SH-SY5Y (cell line): ENCODE data around the gene POLN.

Experiments used
- GATA2 ChIP-seq: IDR thresholded peaks from 2 replicates; pipeline ENCODE4 v1.6.1; 2011; ENCODE audit warnings: mild to moderate bottlenecking, low read depth, low read length
- GATA3 ChIP-seq: IDR thresholded peaks from 2 replicates; pipeline ENCODE4 v1.6.1; 2011; ENCODE audit warnings: low read depth, mild to moderate bottlenecking, low read length, moderate library complexity

- no peak for TF ChIP-seq GATA3
- no peak for TF ChIP-seq GATA2
These were observed 21.0 kb upstream of the POLN start for GRCh38 chr4:2262944-2263250.
